ENCODE results near the gene TMEM126B. TPM values are rescaled to one million over a fixed set of nuclear protein-coding genes. Genes with fewer than 3 reads are reported as not detected.
A peak's percentile ranks its signal among the peaks of the same experiment; 100 is the strongest.

Gene TMEM126B
- total and polyA plus RNA-seq, 2 of the 13 experiments (the other 11 are each of a cell fraction or from before 2014, with no cell fraction given) = 33.6 to 54.8 TPM

DNA sequence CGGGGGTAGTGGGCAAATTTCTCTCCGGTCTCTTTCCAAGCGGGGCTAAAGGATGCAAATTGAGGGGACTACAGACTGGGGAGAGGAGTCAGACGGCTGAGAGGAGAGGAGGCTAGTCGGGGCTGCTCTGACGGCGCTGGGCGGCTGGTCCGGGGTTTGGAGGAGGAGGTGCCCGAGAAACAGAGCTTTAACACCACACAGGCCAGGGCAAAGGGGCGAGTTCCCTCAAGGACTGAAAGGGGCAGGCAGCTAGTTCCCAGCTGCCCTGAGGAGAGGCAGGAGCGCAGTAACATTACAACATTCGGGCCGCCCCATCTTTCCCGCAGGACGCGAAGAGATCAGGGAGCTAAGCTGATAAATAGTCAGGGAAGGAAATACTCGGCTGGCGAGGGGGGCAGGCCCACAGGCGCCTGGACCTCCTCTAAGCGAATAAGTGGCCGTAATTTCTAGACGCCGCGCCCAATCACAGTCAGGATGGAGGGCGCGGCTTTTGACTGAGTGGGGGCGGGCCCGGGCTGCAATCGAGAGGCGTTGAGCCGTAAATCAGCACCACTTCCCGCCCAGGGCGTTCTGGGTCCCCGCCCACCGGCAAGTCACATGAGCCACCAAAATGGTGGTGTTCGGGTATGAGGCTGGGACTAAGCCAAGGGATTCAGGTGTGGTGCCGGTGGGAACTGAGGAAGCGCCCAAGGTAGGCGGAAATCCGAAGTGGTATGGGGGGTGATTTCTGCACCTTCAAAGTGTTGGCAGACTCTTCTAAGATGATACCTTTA lies at the start of gene TMEM126B (continued):
- TF ChIP-seq ZNF619 (CRISPR knock-in tag; IDR thresholded peaks at IDR 0.05) (peak; percentile 33; the same call in 1 of the 2 replicates), ZNF878 (CRISPR knock-in tag; IDR thresholded peaks at IDR 0.05) (peak; percentile 70; the same call in 1 of the 2 replicates), NFYB (CRISPR knock-in tag; IDR thresholded peaks at IDR 0.05) (peak; percentile 79), ZFX (CRISPR knock-in tag; IDR thresholded peaks at IDR 0.05; ENCODE audit: low read depth) (peak; percentile 75; the same call in 1 of the 2 replicates), PAX8 (CRISPR knock-in tag; IDR thresholded peaks at IDR 0.05; ENCODE audit: borderline replicate concordance) (peak; percentile 59; the same call in 1 of the 2 replicates), PHF21A (CRISPR knock-in tag; IDR thresholded peaks at IDR 0.05) (peak; percentile 80), JUN (CRISPR knock-in tag; IDR thresholded peaks at IDR 0.05) (0 out of 2 replicates have a peak, but pooled peaks have one; percentile 7), YEATS2 (CRISPR knock-in tag; IDR thresholded peaks at IDR 0.05; ENCODE audit: borderline replicate concordance) (peak; percentile 86), DR1 (CRISPR knock-in tag; IDR thresholded peaks at IDR 0.05) (peak; percentile 72), ZNF674 (CRISPR knock-in tag; IDR thresholded peaks at IDR 0.05; ENCODE audit: low read depth) (0 out of 2 replicates have a peak, but pooled peaks have one; percentile 35)
- TF ChIP-seq, protein P1, sequence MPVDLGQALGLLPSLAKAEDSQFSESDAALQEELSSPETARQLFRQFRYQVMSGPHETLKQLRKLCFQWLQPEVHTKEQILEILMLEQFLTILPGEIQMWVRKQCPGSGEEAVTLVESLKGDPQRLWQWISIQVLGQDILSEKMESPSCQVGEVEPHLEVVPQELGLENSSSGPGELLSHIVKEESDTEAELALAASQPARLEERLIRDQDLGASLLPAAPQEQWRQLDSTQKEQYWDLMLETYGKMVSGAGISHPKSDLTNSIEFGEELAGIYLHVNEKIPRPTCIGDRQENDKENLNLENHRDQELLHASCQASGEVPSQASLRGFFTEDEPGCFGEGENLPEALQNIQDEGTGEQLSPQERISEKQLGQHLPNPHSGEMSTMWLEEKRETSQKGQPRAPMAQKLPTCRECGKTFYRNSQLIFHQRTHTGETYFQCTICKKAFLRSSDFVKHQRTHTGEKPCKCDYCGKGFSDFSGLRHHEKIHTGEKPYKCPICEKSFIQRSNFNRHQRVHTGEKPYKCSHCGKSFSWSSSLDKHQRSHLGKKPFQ (CRISPR knock-in tag; IDR thresholded peaks at IDR 0.05; ENCODE audit: insufficient replicate concordance) = peak; percentile 15
- TF ChIP-seq, protein P2, sequence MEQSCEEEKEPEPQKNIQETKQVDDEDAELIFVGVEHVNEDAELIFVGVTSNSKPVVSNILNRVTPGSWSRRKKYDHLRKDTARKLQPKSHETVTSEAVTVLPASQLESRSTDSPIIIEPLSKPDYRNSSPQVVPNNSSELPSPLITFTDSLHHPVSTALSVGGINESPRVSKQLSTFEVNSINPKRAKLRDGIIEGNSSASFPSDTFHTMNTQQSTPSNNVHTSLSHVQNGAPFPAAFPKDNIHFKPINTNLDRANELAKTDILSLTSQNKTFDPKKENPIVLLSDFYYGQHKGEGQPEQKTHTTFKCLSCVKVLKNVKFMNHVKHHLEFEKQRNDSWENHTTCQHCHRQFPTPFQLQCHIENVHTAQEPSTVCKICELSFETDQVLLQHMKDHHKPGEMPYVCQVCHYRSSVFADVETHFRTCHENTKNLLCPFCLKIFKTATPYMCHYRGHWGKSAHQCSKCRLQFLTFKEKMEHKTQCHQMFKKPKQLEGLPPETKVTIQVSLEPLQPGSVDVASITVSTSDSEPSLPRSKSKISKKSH (CRISPR knock-in tag; IDR thresholded peaks at IDR 0.05; ENCODE audit: borderline replicate concordance) = 0 out of 2 replicates have a peak, but pooled peaks have one; percentile 18
- TF ChIP-seq, protein P3, sequence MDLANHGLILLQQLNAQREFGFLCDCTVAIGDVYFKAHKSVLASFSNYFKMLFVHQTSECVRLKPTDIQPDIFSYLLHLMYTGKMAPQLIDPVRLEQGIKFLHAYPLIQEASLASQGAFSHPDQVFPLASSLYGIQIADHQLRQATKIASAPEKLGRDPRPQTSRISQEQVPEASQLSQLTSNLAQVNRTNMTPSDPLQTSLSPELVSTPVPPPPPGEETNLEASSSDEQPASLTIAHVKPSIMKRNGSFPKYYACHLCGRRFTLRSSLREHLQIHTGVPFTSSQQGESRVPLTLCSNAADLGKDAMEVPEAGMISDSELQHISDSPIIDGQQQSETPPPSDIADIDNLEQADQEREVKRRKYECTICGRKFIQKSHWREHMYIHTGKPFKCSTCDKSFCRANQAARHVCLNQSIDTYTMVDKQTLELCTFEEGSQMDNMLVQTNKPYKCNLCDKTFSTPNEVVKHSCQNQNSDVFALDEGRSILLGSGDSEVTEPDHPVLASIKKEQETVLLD (CRISPR knock-in tag; IDR thresholded peaks at IDR 0.05; ENCODE audit: low read depth) = no peak
- TF ChIP-seq, protein P4, sequence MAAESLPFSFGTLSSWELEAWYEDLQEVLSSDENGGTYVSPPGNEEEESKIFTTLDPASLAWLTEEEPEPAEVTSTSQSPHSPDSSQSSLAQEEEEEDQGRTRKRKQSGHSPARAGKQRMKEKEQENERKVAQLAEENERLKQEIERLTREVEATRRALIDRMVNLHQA (CRISPR knock-in tag; IDR thresholded peaks at IDR 0.05) = no peak
- TF ChIP-seq, protein P5, sequence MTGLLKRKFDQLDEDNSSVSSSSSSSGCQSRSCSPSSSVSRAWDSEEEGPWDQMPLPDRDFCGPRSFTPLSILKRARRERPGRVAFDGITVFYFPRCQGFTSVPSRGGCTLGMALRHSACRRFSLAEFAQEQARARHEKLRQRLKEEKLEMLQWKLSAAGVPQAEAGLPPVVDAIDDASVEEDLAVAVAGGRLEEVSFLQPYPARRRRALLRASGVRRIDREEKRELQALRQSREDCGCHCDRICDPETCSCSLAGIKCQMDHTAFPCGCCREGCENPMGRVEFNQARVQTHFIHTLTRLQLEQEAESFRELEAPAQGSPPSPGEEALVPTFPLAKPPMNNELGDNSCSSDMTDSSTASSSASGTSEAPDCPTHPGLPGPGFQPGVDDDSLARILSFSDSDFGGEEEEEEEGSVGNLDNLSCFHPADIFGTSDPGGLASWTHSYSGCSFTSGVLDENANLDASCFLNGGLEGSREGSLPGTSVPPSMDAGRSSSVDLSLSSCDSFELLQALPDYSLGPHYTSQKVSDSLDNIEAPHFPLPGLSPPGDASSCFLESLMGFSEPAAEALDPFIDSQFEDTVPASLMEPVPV (CRISPR knock-in tag; IDR thresholded peaks at IDR 0.05) = peak; percentile 78; the same call in 1 of the 2 replicates
- TF ChIP-seq, protein P6, sequence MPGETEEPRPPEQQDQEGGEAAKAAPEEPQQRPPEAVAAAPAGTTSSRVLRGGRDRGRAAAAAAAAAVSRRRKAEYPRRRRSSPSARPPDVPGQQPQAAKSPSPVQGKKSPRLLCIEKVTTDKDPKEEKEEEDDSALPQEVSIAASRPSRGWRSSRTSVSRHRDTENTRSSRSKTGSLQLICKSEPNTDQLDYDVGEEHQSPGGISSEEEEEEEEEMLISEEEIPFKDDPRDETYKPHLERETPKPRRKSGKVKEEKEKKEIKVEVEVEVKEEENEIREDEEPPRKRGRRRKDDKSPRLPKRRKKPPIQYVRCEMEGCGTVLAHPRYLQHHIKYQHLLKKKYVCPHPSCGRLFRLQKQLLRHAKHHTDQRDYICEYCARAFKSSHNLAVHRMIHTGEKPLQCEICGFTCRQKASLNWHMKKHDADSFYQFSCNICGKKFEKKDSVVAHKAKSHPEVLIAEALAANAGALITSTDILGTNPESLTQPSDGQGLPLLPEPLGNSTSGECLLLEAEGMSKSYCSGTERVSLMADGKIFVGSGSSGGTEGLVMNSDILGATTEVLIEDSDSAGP (CRISPR knock-in tag; IDR thresholded peaks at IDR 0.05; ENCODE audit: borderline replicate concordance) = peak; percentile 62; the same call in 1 of the 2 replicates
- TF ChIP-seq, protein P7, sequence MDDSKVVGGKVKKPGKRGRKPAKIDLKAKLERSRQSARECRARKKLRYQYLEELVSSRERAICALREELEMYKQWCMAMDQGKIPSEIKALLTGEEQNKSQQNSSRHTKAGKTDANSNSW (CRISPR knock-in tag; IDR thresholded peaks at IDR 0.05; ENCODE audit: borderline replicate concordance) = no peak; the same call in 1 of the 2 replicates
